NB4 (cell line): Measurements from ENCODE around the gene AP1M2.
A peak's percentile ranks its signal among the peaks of the same experiment; 100 is the strongest.
"Not testable (repeated sequence)": the region's sequence is repeated elsewhere in the genome, so short reads cannot be mapped to it uniquely, and the experiment has no call there.

Experiments
- DNase-seq: peaks from one replicate; pipeline ENCODE4 v3.0.0; 2010; ENCODE audit warnings: low read depth
- H3K4me3 ChIP-seq: one replicate; pipeline ENCODE4 v1.5.1; 2011; ENCODE audit warnings: mild to moderate bottlenecking, low read depth, low read length, moderate library complexity
- MYC ChIP-seq: IDR thresholded peaks from 2 replicates; pipeline ENCODE4 v1.6.1; 2011; ENCODE audit warnings: low read depth, low read length
- POLR2A ChIP-seq: IDR thresholded peaks from 2 replicates; pipeline ENCODE4 v1.6.1; 2011; ENCODE audit warnings: mild to moderate bottlenecking; ENCODE audit not compliant: insufficient read length; ENCODE audit errors: extremely low read depth
- TF ChIP-seq, protein P1 (sequence below): IDR thresholded peaks from one replicate; pipeline ENCODE4 v1.5.1; 2012; ENCODE audit warnings: low read depth, low read length
- TF ChIP-seq, protein P2 (sequence below): IDR thresholded peaks from 2 replicates; pipeline ENCODE4 v1.6.1; 2011; ENCODE audit warnings: low read depth, low read length

AP1M2 gene

DNA sequence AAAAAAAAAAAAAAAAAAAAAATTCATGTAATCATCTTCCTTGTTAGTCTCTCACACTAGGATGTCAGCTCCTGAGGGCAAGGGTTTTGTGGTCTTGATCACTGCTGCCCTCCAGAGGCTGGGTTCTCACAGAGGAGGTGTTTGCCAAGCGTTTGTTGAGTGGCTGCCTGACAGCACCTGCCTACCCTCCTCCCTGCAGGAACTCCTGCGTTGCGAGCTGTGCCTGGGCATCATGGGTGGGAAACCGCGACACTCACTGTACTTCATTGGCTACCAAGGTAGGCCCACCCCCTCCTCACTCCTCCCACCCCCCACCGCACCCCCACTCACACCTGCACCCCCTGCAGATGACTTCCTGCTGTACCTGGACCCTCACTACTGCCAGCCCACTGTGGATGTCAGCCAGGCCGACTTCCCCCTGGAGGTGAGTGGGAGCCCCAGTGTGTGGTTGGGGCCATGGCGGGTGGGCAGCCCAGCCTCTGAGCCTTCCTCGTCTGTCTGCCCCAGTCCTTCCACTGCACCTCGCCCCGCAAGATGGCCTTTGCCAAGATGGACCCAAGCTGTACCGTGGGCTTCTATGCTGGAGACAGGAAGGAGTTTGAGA lies 35.3 kb downstream of the AP1M2 start:
- DNase-seq, result peak; percentile 92
- H3K4me3 ChIP-seq, result no peak overlapping the region
- TF ChIP-seq POLR2A (no peak), MYC (no peak)
- TF ChIP-seq, protein P1, sequence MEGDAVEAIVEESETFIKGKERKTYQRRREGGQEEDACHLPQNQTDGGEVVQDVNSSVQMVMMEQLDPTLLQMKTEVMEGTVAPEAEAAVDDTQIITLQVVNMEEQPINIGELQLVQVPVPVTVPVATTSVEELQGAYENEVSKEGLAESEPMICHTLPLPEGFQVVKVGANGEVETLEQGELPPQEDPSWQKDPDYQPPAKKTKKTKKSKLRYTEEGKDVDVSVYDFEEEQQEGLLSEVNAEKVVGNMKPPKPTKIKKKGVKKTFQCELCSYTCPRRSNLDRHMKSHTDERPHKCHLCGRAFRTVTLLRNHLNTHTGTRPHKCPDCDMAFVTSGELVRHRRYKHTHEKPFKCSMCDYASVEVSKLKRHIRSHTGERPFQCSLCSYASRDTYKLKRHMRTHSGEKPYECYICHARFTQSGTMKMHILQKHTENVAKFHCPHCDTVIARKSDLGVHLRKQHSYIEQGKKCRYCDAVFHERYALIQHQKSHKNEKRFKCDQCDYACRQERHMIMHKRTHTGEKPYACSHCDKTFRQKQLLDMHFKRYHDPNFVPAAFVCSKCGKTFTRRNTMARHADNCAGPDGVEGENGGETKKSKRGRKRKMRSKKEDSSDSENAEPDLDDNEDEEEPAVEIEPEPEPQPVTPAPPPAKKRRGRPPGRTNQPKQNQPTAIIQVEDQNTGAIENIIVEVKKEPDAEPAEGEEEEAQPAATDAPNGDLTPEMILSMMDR, result peak; percentile 83
- TF ChIP-seq, protein P2, sequence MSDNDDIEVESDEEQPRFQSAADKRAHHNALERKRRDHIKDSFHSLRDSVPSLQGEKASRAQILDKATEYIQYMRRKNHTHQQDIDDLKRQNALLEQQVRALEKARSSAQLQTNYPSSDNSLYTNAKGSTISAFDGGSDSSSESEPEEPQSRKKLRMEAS, result 0 out of 2 replicates have a peak, but pooled peaks have one; percentile 20

DNA sequence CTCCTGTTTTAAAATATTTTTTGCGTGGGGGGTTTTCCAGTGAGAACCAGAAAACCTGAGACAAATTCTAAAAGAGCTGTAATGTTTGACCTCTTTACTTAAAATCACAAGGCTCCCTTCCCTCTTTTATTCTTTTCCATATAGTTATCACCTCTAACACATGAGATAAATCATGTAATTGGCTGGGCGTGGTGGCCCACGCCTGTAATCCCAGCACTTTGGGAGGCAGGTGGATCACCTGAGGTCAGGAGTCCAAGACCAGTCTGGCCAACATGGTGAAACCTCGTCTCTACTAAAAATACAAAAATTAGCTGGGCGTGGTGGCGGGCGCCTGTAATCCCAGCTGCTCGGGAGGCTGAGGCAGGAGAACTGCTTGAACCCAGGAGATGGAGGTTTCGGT lies 36.1 kb downstream of the AP1M2 start:
- not testable (repeated sequence) for H3K4me3 ChIP-seq

DNA sequence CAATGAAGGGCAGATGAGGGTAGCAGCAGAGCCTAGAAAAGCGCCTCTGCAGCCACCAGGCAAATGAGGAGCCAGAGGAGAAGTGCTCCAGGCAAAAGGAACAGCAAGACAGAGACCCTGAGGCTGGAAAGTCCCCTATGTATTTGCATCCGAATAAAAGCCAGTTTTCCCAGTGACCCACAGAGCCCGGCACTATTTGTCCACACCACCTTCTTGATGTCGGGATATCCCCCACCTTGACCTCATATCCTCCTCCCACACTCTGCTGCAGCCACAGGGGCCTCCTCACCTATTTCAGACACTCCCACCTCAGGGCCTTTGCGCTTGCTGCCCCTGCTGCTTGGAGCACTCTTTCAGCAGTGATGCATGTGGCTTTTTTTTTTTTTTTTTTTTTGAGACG lies 36.8 kb downstream of the AP1M2 start:
- no peak overlapping the region for H3K4me3 ChIP-seq
- DNase-seq, result peak; percentile 24
- TF ChIP-seq, protein P1, result no peak

More for the DNA sequence above, 36.1 kb downstream of the AP1M2 start:
- DNase-seq, result not testable (repeated sequence)

DNA sequence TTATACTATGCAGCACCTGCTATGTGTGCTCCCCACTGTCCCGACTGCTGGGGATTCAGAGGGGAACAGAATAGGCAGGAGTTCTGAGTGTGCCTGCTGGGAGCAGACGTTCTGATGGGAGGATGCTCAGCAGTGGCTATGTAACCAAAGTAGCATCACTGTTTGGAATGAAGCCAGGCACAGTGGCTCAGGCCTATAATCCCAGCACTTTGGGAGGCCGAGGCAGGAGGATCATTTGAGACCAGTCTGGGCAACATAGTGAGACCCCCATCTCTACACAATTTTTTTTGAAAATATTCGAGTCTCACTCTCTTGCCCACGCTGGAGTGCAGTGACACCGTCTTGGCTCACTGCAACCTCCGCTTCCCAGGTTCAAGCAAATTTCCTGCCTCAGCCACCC lies 37.4 kb downstream of the AP1M2 start:
- DNase-seq, result no peak
- TF ChIP-seq, protein P1, result no peak
- no peak for TF ChIP-seq POLR2A
- TF ChIP-seq, protein P2, result no peak
- no peak for TF ChIP-seq MYC
- H3K4me3 ChIP-seq, result no peak overlapping the region

DNA sequence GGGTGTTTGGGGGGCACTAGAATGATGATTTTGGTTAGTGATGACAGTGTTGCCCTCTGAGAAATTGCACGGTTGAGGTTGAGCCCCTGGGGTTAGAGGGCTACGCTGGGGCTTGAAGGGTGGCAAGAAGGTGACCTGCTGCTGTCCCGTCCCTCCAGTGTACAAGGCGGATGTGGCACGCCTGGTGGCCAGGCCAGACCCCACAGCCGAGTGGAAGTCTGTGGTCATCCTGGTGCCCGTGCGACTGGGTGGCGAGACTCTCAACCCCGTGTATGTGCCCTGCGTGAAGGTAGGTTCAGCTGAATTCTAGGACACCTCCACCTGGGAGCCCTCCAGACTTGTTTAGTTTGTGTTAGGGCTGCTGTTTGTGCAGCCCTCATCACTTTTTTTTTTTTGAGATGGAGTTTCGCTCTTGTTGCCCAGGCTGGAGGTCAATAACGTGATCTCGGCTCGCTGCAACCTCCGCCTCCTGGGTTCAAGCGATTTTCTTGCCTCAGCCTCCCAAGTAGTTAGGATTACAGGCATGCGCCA lies 38.3 kb downstream of the AP1M2 start:
- TF ChIP-seq, protein P2, result no peak
- TF ChIP-seq MYC (no peak), POLR2A (no peak)
- TF ChIP-seq, protein P1, result no peak
- no peak for DNase-seq
- H3K4me3 ChIP-seq, result no peak overlapping the region

DNA sequence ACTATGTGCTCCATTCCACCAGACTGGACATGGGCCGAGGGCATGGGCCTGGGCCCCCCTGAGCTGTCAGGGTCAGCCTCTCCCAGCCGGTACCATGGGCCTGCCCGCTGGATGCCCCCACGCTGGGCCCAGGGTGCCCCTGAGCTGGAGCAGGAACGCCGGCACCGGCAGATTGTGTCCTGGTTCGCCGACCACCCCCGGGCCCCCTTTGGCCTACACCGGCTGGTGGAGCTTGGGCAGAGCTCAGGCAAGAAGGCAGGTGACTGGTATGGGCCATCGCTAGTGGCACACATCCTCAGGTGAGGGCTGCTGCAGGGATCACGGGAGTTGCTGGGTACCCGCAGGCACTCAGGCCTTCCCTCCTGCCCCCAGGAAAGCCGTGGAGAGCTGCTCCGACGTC lies 40.3 kb downstream of the AP1M2 start:
- H3K4me3 ChIP-seq, result no peak overlapping the region
- no peak for DNase-seq
- TF ChIP-seq POLR2A, result no peak
- TF ChIP-seq MYC, result no peak
- TF ChIP-seq, protein P2, result no peak
- TF ChIP-seq, protein P1, result no peak
